CMK (cell line): Measurements from ENCODE around the gene FEV.

ENCODE experiments used
- DNase-seq: peaks from one replicate; pipeline ENCODE4 v3.0.0-alpha.2; 2010; ENCODE audit warnings: low read depth

The FEV gene

GRCh38 chr2:219017201-219017931 is 32.4 kb upstream of the FEV start:
- DNase-seq: no peak

- DNase-seq: no peak
Observed at GRCh38 chr2:219016721-219017120, 31.7 kb upstream of the FEV start.

GRCh38 chr2:219010873-219011272 is 25.9 kb upstream of the FEV start:
- DNase-seq: no peak

GRCh38 chr2:219010162-219010756 is 25.3 kb upstream of the FEV start:
- no peak for DNase-seq

- no peak for DNase-seq
Observed at GRCh38 chr2:219009294-219009693, 24.3 kb upstream of the FEV start.

GRCh38 chr2:219003979-219004378 is 19.0 kb upstream of the FEV start:
- DNase-seq: no peak

GRCh38 chr2:219003267-219003634 is 18.3 kb upstream of the FEV start:
- DNase-seq: no peak

GRCh38 chr2:219002395-219003266 is 17.6 kb upstream of the FEV start:
- DNase-seq: no peak

- no peak for DNase-seq
Observed at GRCh38 chr2:219001577-219002394, 16.8 kb upstream of the FEV start.

GRCh38 chr2:219001100-219001576 is 16.2 kb upstream of the FEV start:
- DNase-seq: no peak

GRCh38 chr2:219000569-219000960 is 15.6 kb upstream of the FEV start:
- no peak for DNase-seq

- DNase-seq: no peak
Observed at GRCh38 chr2:218999881-219000568, 15.0 kb upstream of the FEV start.

GRCh38 chr2:218999021-218999880 is 14.3 kb upstream of the FEV start:
- DNase-seq: no peak

GRCh38 chr2:218998414-218999002 is 13.5 kb upstream of the FEV start:
- DNase-seq: no peak

GRCh38 chr2:218997731-218998130 is 12.7 kb upstream of the FEV start:
- no peak for DNase-seq

GRCh38 chr2:218996937-218997336 is 12.0 kb upstream of the FEV start:
- no peak for DNase-seq

- peak; percentile 64 for DNase-seq
Observed at GRCh38 chr2:218995972-218996711, 11.2 kb upstream of the FEV start.

- no peak for DNase-seq
Observed at GRCh38 chr2:218995561-218995960, 10.6 kb upstream of the FEV start.
